H1 (cell line): ENCODE measurements around the gene ZNF81. TPM values are rescaled to one million over a fixed set of nuclear protein-coding genes. Genes with fewer than 3 reads are reported as not detected.

Experiments
- CTCF ChIA-PET: fragments of 300-600 bp; sonication (Branson Sonifier 250); formaldehyde crosslinking; loops from one replicate; lab custom pipeline; 2021; ENCODE audit not compliant: partially characterized antibody; lab: Charles Lee
- POLR2A ChIA-PET: fragments of 300-600 bp; sonication (Branson Sonifier 250); formaldehyde crosslinking; loops from one replicate; lab custom pipeline; 2021; ENCODE audit warnings: inconsistent platforms; ENCODE audit not compliant: partially characterized antibody; lab: Charles Lee
- DNase-seq, 2 experiments: peaks; one replicate each; pipeline versions ENCODE4 v3.0.0 to v3.0.0-alpha.2; 2010 to 2022; ENCODE audit warnings: low spot score in 2 of 2, low read depth in 1 of 2, mixed read lengths in 1 of 2
- FAIRE-seq: peaks from 2 replicates; lab custom pipeline; 2011; peaks lifted over from hg19 to GRCh38; lab: Jason Lieb, UNC
- H2AFZ ChIP-seq: 2 replicates; pipeline ENCODE4 v1.8.1; 2012; ENCODE audit warnings: low read length, inconsistent platforms
- H2AK5ac ChIP-seq: 2 replicates; pipeline ENCODE4 v1.6.1; 2013; ENCODE audit warnings: low read depth, low read length
- H2BK120ac ChIP-seq: replicated peaks from 2 replicates; pipeline ENCODE3; 2013; ENCODE audit warnings: low read depth, low read length, inconsistent platforms
- H2BK12ac ChIP-seq: 2 replicates; pipeline ENCODE4 v1.6.1; 2013; ENCODE audit warnings: low read depth, low read length
- H2BK15ac ChIP-seq: 2 replicates; pipeline ENCODE4 v1.6.1; 2013; ENCODE audit warnings: low read length
- H2BK20ac ChIP-seq: 2 replicates; pipeline ENCODE4 v1.6.1; 2013; ENCODE audit warnings: low read length
- H2BK5ac ChIP-seq: 2 replicates; pipeline ENCODE4 v1.6.1; 2013; ENCODE audit warnings: low read depth, low read length
- H3K14ac ChIP-seq: 2 replicates; pipeline ENCODE4 v1.6.1; 2013; ENCODE audit warnings: inconsistent platforms; ENCODE audit not compliant: insufficient read length
- H3K18ac ChIP-seq: 2 replicates; pipeline ENCODE4 v1.6.1; 2013; ENCODE audit warnings: low read length; ENCODE audit errors: extremely low read depth
- H3K23ac ChIP-seq: 2 replicates; pipeline ENCODE4 v1.6.1; 2013; ENCODE audit warnings: inconsistent platforms; ENCODE audit not compliant: insufficient read length
- H3K23me2 ChIP-seq: 2 replicates; pipeline ENCODE4 v1.6.1; 2013; ENCODE audit warnings: low read depth, low read length
- H3K27ac ChIP-seq: 2 replicates; pipeline ENCODE4 v1.6.1; 2011; ENCODE audit warnings: low read depth, low read length, inconsistent platforms
- H3K27me3 ChIP-seq, 4 experiments: replicated peaks in 1 of 4; 1 replicate in 1 of 4; 2 replicates in 3 of 4; pipeline versions ENCODE4 v1.6.1 to v1.8.1; 2011 to 2013; ENCODE audit warnings: low read length in 3 of 4, mild to moderate bottlenecking in 3 of 4, inconsistent platforms in 2 of 4, mixed read lengths in 2 of 4, moderate library complexity in 1 of 4; ENCODE audit not compliant: control insufficient read depth in 3 of 4, insufficient read depth in 3 of 4; ENCODE audit errors: extremely low read depth in 1 of 4
- H3K36me3 ChIP-seq, 4 experiments: 2 replicates each; pipeline versions ENCODE4 v1.6.1 to v1.8.1; 2011 to 2013; ENCODE audit warnings: mild to moderate bottlenecking in 4 of 4, low read length in 3 of 4, moderate library complexity in 2 of 4, control low read depth in 1 of 4, inconsistent platforms in 1 of 4; ENCODE audit not compliant: insufficient read depth in 4 of 4, control insufficient read depth in 2 of 4
- H3K4ac ChIP-seq: replicated peaks from 2 replicates; pipeline ENCODE3; 2013; ENCODE audit warnings: low read length, low read depth, mixed read lengths, inconsistent platforms; ENCODE audit not compliant: insufficient read length
- H3K4me1 ChIP-seq, 4 experiments: replicated peaks in 1 of 4; 1 replicate in 1 of 4; 2 replicates in 3 of 4; pipeline versions ENCODE4 v1.6.1 to v1.8.1; 2011 to 2013; ENCODE audit warnings: low read length in 3 of 4, inconsistent platforms in 2 of 4, mixed read lengths in 1 of 4; ENCODE audit not compliant: insufficient read depth in 4 of 4, control insufficient read depth in 3 of 4
- H3K4me2 ChIP-seq, 2 experiments: 2 replicates each; pipeline versions ENCODE4 v1.6.1 to v1.8.1; 2011 to 2013; ENCODE audit warnings: low read depth in 2 of 2, low read length in 2 of 2, control low read depth in 1 of 2, inconsistent platforms in 1 of 2, mild to moderate bottlenecking in 1 of 2; ENCODE audit not compliant: insufficient read depth in 1 of 2
- H3K4me3 ChIP-seq, 4 experiments: fragments of 200-600, 300-600 bp in 1 of 4; sonication (generic), shearing (Covaris generic), sonication (Bioruptor Twin) in 1 of 4; 2 replicates each; pipeline versions ENCODE4 v1.5.1 to v1.8.1; 2011 to 2016; ENCODE audit warnings: low read length in 4 of 4, low read depth in 3 of 4, control low read depth in 2 of 4, inconsistent platforms in 2 of 4, mild to moderate bottlenecking in 2 of 4, mixed read lengths in 1 of 4, moderate library complexity in 1 of 4; ENCODE audit not compliant: insufficient read depth in 2 of 4; ENCODE audit errors: extremely low read depth in 1 of 4
- H3K56ac ChIP-seq: replicated peaks from 2 replicates; pipeline ENCODE3; 2013; ENCODE audit warnings: low read depth, mild to moderate bottlenecking, mixed read lengths, low read length, inconsistent platforms; ENCODE audit not compliant: insufficient read length
- H3K79me1 ChIP-seq: 2 replicates; pipeline ENCODE4 v1.6.1; 2013; ENCODE audit warnings: low read depth, low read length, control low read depth
- H3K79me2 ChIP-seq, 2 experiments: 2 replicates each; pipeline versions ENCODE4 v1.6.1 to v1.8.1; 2012 to 2013; ENCODE audit warnings: low read length in 2 of 2, mild to moderate bottlenecking in 2 of 2, inconsistent platforms in 1 of 2; ENCODE audit not compliant: insufficient read depth in 2 of 2, control insufficient read depth in 1 of 2
- H3K9ac ChIP-seq, 4 experiments: replicated peaks in 1 of 4; 1 replicate in 1 of 4; 2 replicates in 3 of 4; pipeline versions ENCODE4 v1.6.1 to v1.8.1; 2011 to 2013; ENCODE audit warnings: low read depth in 3 of 4, low read length in 3 of 4, control low read depth in 2 of 4, mild to moderate bottlenecking in 2 of 4, moderate library complexity in 2 of 4, inconsistent platforms in 1 of 4; ENCODE audit errors: extremely low read depth in 1 of 4
- H3K9me3 ChIP-seq, 2 experiments: 2 replicates each; pipeline versions ENCODE4 v1.6.1 to v1.8.1; 2012 to 2013; ENCODE audit warnings: mild to moderate bottlenecking in 2 of 2, moderate library complexity in 2 of 2, control low read depth in 1 of 2, inconsistent platforms in 1 of 2, low read depth in 1 of 2, low read length in 1 of 2, mixed read lengths in 1 of 2; ENCODE audit not compliant: insufficient read depth in 2 of 2
- H4K20me1 ChIP-seq, 2 experiments: replicated peaks in 1 of 2; 2 replicates each; pipeline versions ENCODE3 to v1.8.1; 2011 to 2013; ENCODE audit warnings: inconsistent platforms in 2 of 2, low read length in 2 of 2, mild to moderate bottlenecking in 1 of 2; ENCODE audit not compliant: insufficient read depth in 2 of 2, control insufficient read depth in 1 of 2
- H4K5ac ChIP-seq: 2 replicates; pipeline ENCODE4 v1.6.1; 2013; ENCODE audit warnings: low read length, low read depth, mixed read lengths, inconsistent platforms; ENCODE audit not compliant: insufficient read length
- H4K8ac ChIP-seq: 2 replicates; pipeline ENCODE4 v1.8.0; 2013; ENCODE audit warnings: mild to moderate bottlenecking, moderate library complexity, low read length, inconsistent platforms; ENCODE audit not compliant: insufficient read depth; ENCODE audit errors: extremely low read depth
- H4K91ac ChIP-seq: replicated peaks from 2 replicates; pipeline ENCODE3; 2013; ENCODE audit warnings: low read length, mixed read lengths, inconsistent platforms; ENCODE audit not compliant: insufficient read length
- NANOG ChIP-seq: IDR thresholded peaks from 2 replicates; pipeline ENCODE4 v1.6.1; 2011; ENCODE audit warnings: low read length, low read depth, mild to moderate bottlenecking, inconsistent platforms; ENCODE audit not compliant: insufficient read depth, poor library complexity, severe bottlenecking
- POLR2A ChIP-seq, 2 experiments: IDR thresholded peaks; 1 replicate in 1 of 2; 2 replicates in 1 of 2; pipeline ENCODE4 v1.6.1; 2011; ENCODE audit warnings: low read depth in 2 of 2, low read length in 2 of 2, mild to moderate bottlenecking in 2 of 2; ENCODE audit errors: control extremely low read depth in 1 of 2
- SIN3A ChIP-seq, 2 experiments: IDR thresholded peaks in 1 of 2; conservative IDR thresholded peaks in 1 of 2; 2 replicates each; pipeline ENCODE4 v1.6.1; 2011 to 2012; ENCODE audit warnings: low read length in 2 of 2, improper control_type of control experiment in 1 of 2, low read depth in 1 of 2, mild to moderate bottlenecking in 1 of 2
- USF2 ChIP-seq: IDR thresholded peaks from 2 replicates; pipeline ENCODE4 v1.6.1; 2011; ENCODE audit warnings: low read length, improper control_type of control experiment
- WGBS, 2 experiments: shearing (Covaris generic) in 1 of 2; methylation state at CpG; one replicate each; pipeline versions ENCODE4 v1.1.6 to v1.1.7; 2013 to 2015; ENCODE audit warnings: low lambda C conversion rate in 2 of 2, mixed read lengths in 2 of 2, inconsistent platforms in 1 of 2, low coverage in 1 of 2, missing lambda C conversion rate in 1 of 2; ENCODE audit not compliant: insufficient replicate concordance in 2 of 2, insufficient coverage in 1 of 2, insufficient read length in 1 of 2; ENCODE audit errors: extremely low coverage in 1 of 2, missing lambda C conversion rate in 1 of 2; 5-methylcytosine and 5-hydroxymethylcytosine counted together
- long read RNA-seq, 2 experiments: library from RNA in 1 of 2; library from capped mRNA in 1 of 2; stranded (forward); transcript quantifications; one replicate each; pipeline ENCODE4 v2.0.0, GENCODE V29; 2021; ENCODE audit warnings: inconsistent platforms in 1 of 2
- polyA minus RNA-seq, 3 experiments: library from RNA; depleted of rRNA, polyadenylated mRNA; stranded (reverse); fragments of >200 nt; gene quantifications; 1 replicate in 2 of 3; 2 replicates in 1 of 3; pipeline ENCODE4 v1.2.3, GENCODE V29; 2011
- polyA plus RNA-seq, 7 experiments: library from polyadenylated mRNA; depleted of rRNA in 3 of 7; stranded (reverse) in 5 of 7; unstranded in 2 of 7; fragments of >200 nt in 5 of 7; fragments of 200-250 nt in 2 of 7; gene quantifications; 1 replicate in 5 of 7; 2 replicates in 1 of 7; 4 replicates in 1 of 7; pipeline versions ENCODE4 v1.2.1 to v1.2.3, GENCODE V29; 2011 to 2013; ENCODE audit warnings: missing spikeins in 2 of 7, mixed read lengths in 2 of 7
- total RNA-seq: library from RNA; stranded (reverse); fragmentation: NEBNext Ultra II Directional; extraction: Animal tissue kit (Norgen Biotek cat#: 25700); gene quantifications from 2 replicates; pipeline ENCODE4 v1.2.1, GENCODE V29; 2021

Gene ZNF81
- total RNA-seq (10.0 and 12.8 TPM in 2 replicates), polyA plus RNA-seq (2011; rRNA removed) (3.4 and 4.6 TPM in 2 replicates), polyA minus RNA-seq (2011; rRNA and poly(A)+ RNA removed) (15.7 and 26.3 TPM in 2 replicates)
- 4.2 TPM for polyA plus RNA-seq (2011; cell fraction: cytosol; rRNA removed)
- 3.9 TPM for polyA plus RNA-seq (2011; cell fraction: nucleus; rRNA removed)
- polyA plus RNA-seq (2012, experiment 1 of 2): 4.6 to 5.4 TPM (median 4.8 TPM) in 4 replicates
- 0.16 TPM for polyA plus RNA-seq (2012, experiment 2 of 2)
- 4.9 TPM for polyA plus RNA-seq (2013, experiment 1 of 2)
- 5.1 TPM for polyA plus RNA-seq (2013, experiment 2 of 2)
- polyA minus RNA-seq (2011; cell fraction: cytosol; rRNA and poly(A)+ RNA removed): 3.7 TPM
- polyA minus RNA-seq (2011; cell fraction: nucleus; rRNA and poly(A)+ RNA removed): 13.6 TPM
- long read RNA-seq, experiment 1, partial matches to known transcripts: 1 of 10 reads
- long read RNA-seq, experiment 1, other reads (novel, unspliced or antisense): 9 of 10 reads
- long read RNA-seq, experiment 2, partial matches to known transcripts: 0 of 1 reads
- long read RNA-seq, experiment 2, other reads (novel, unspliced or antisense): 1 of 1 reads

DNA sequence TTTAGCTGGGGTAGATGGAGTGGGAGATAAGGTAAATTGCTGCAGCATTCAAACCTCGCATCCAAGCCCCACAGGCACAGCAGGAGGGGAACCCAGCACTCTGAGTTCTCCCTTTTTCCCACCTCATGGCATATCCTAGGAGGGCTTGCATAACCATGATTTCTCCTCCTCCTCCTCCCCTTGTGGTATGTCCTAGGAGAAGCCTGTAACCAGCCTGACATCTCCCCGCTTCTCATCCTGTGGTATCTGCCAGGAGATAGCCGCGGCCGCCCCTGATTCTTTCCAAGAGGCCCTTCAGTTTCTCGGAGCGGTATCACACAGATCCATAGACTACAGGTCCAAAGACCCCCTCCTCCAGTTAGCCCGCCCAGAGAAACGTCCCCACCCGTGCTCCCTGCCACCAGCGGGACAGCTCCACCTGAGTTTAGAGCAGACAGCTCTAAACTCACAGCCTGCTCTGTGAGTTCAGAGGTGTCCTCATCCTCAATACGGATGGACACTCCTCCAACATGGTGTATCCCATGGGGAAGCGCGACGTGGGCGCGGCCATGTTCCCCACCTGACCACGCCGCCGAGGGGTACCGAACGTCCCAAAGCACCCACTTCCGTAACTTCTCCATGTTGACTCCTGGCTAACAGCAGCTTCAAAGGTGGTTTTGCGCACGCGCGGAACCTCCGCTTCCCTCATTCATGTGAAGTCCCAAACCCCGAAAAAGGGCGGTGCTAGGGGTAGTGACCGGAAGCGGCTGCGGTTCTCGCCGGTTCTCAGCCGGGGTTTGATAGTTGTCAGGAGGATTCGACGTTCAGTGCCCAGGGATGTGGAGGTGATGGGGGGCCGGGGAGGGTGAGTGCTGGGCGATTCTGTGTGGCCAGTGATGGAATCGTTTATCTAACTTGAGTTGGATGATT lies at the start of gene ZNF81:
ZNF81 (plus strand) TSS at position 739 of the 909 bp plus-strand sequence. CDS start 9,366 bp downstream, outside the sequence.
- no peak within 1 kb of the TSS for H3K23ac ChIP-seq
- peak within 1 kb of the TSS; percentile 36 to 77 (median 58) for H3K9ac ChIP-seq
- no peaks in the 10 kb centered on the region for H4K20me1 ChIP-seq
- H4K91ac ChIP-seq: no peak within 1 kb of the TSS
- peak within 1 kb of the TSS; percentile 60; the same call in 1 of the 2 replicates for H3K27ac ChIP-seq
- H2AFZ ChIP-seq: 0 out of 2 replicates have a peak within 1 kb of the TSS, but pooled peaks have one; percentile 67
- H2BK5ac ChIP-seq: peak within 1 kb of the TSS; percentile 81
- H3K9me3 ChIP-seq: no peaks in the 10 kb centered on the region
- H3K4me3 ChIP-seq: peak within 1 kb of the TSS; percentile 48 to 80 (median 68)
- no peak within 1 kb of the TSS for H2BK120ac ChIP-seq
- no peak within 1 kb of the TSS for H2BK20ac ChIP-seq
- 1% methylated on average over 26 of the region's 41 CpGs; no CpG with 5 or more reads in 1 of the 2 experiments for WGBS, 2 experiments
- H3K79me2 ChIP-seq: peaks cover 0 to 14% of the 10 kb centered on the region in 2 experiments; a peak in 2 of 4 replicates
- no peak within 1 kb of the TSS for H3K4ac ChIP-seq
- POLR2A ChIA-PET: interaction anchor here (1.1 to 1.2 kb wide), 2 partner anchors 21 to 29 kb away, joined by 4 to 5 read pairs; no protein-coding TSS in a partner anchor
- no peak within 1 kb of the TSS for H2BK15ac ChIP-seq
- peak within 1 kb of the TSS; percentile 84; the same call in 1 of the 2 replicates for H2BK12ac ChIP-seq
- H3K14ac ChIP-seq: no peak within 1 kb of the TSS
- CTCF ChIA-PET: interaction anchor here (0.5 to 3.1 kb wide), 2 partner anchors 30 to 633 kb away, joined by 4 to 9 read pairs; no protein-coding TSS in a partner anchor
- H4K8ac ChIP-seq: no peak within 1 kb of the TSS; the same call in 1 of the 2 replicates
- FAIRE-seq (peak; percentile 86), DNase-seq (peak; percentile 85 to 92)
- no peaks in the 10 kb centered on the region for H3K27me3 ChIP-seq
- no peaks in the 10 kb centered on the region for H3K79me1 ChIP-seq
- H2AK5ac ChIP-seq: no peak within 1 kb of the TSS
- H3K23me2 ChIP-seq: 0 out of 2 replicates have a peak, but pooled peaks cover 2% of the 10 kb centered on the region
- H3K56ac ChIP-seq: peak within 1 kb of the TSS; percentile 79
- peak within 1 kb of the TSS; percentile 64 to 84 for H3K4me2 ChIP-seq
- H3K36me3 ChIP-seq: no peaks in the 10 kb centered on the region
- peak within 1 kb of the TSS; percentile 78 for H3K18ac ChIP-seq
- H4K5ac ChIP-seq: peak within 1 kb of the TSS; percentile 67
- peaks cover 0 to 3% (median 0%) of the 10 kb centered on the region in 4 experiments; a peak in 1 of 7 replicates for H3K4me1 ChIP-seq
- no peak for TF ChIP-seq NANOG
- peak in 1 of 2 experiments; percentile 60; a peak in 2 of 4 replicates for TF ChIP-seq SIN3A (conservative IDR thresholded peaks at IDR 0.05 in 1 of 2, IDR thresholded peaks at IDR 0.05 in 1 of 2; ENCODE audit: low read depth in 1 of 2, low read length in 2 of 2)
- 0 out of 2 replicates have a peak, but pooled peaks have one; percentile 21 for TF ChIP-seq USF2
- TF ChIP-seq POLR2A (IDR thresholded peaks at IDR 0.05; ENCODE audit: control extremely low read depth in 1 of 2, low read depth in 2 of 2, low read length in 2 of 2): peak; percentile 60 to 71; a peak in 1 of 3 replicates
